ENCODE results near the gene AIG1. TPM values are rescaled to one million over a fixed set of nuclear protein-coding genes. Genes with fewer than 3 reads are reported as not detected.

The AIG1 gene
- total RNA-seq, 1 donor from 2014 or later, result 32.2 TPM

DNA sequence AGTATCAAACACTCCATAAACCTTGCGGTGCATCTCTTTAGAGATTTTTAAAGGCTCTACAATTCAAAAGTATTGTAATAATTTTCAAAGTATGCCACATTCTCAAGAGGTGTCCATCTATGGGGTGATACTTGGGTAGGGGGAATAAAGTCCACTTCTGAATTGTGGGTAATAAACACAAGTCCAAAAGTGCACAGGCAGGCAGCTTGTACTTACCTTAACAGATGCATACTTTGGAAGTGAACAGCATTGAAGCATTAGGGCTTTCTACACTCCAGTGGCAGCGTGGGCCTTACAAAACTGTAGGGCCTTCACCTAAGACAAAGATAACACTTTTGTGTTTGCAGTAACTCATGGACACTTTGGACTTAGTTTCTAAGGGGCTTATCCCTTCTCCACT lies 58.6 kb downstream of the AIG1 start:
- H3K4me1 Mint-ChIP-seq (ENCODE audit: low read depth), result peaks cover 6% of the 10 kb centered on the region
- H3K4me3 Mint-ChIP-seq (ENCODE audit: unreplicated experiment), result no peak overlapping the region
- H3K9me3 Mint-ChIP-seq (ENCODE audit: low read depth), result peaks cover 16% of the 10 kb centered on the region
- no peak for DNase-seq (ENCODE audit: low spot score)
- H3K27me3 Mint-ChIP-seq (ENCODE audit: low read depth), result no peaks in the 10 kb centered on the region
- no peak overlapping the region for H3K27ac Mint-ChIP-seq (ENCODE audit: unreplicated experiment)
- H3K36me3 Mint-ChIP-seq (ENCODE audit: low read depth), result peaks cover 12% of the 10 kb centered on the region
- TF ChIP-seq, protein P1, sequence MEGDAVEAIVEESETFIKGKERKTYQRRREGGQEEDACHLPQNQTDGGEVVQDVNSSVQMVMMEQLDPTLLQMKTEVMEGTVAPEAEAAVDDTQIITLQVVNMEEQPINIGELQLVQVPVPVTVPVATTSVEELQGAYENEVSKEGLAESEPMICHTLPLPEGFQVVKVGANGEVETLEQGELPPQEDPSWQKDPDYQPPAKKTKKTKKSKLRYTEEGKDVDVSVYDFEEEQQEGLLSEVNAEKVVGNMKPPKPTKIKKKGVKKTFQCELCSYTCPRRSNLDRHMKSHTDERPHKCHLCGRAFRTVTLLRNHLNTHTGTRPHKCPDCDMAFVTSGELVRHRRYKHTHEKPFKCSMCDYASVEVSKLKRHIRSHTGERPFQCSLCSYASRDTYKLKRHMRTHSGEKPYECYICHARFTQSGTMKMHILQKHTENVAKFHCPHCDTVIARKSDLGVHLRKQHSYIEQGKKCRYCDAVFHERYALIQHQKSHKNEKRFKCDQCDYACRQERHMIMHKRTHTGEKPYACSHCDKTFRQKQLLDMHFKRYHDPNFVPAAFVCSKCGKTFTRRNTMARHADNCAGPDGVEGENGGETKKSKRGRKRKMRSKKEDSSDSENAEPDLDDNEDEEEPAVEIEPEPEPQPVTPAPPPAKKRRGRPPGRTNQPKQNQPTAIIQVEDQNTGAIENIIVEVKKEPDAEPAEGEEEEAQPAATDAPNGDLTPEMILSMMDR (IDR thresholded peaks at IDR 0.05), result no peak

DNA sequence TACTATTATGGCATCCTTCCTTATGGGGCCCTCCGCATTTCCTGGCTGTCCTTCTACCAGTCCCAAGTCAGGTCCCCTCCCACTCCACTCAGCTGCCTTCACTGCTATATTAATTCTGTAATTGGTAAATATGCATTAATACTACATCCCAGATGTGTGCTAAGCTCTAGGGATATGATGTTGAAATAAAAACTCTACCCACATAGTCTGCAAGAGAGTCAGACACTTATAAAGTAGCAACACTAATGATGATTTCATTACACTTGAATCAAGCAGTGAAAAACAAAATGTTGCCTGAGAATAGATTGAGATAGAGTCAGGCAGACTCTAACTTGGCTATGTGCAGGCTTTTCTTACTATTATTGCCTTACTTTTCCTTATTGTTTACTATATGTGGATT lies 62.4 kb downstream of the AIG1 start:
- no peak for DNase-seq (ENCODE audit: low spot score)
- peaks cover 11% of the 10 kb centered on the region for H3K9me3 Mint-ChIP-seq (ENCODE audit: low read depth)
- H3K4me1 Mint-ChIP-seq (ENCODE audit: low read depth), result peaks cover 26% of the 10 kb centered on the region
- no peak overlapping the region for H3K27ac Mint-ChIP-seq (ENCODE audit: unreplicated experiment)
- TF ChIP-seq, protein P1 (IDR thresholded peaks at IDR 0.05), result no peak
- H3K36me3 Mint-ChIP-seq (ENCODE audit: low read depth), result peaks cover 7% of the 10 kb centered on the region
- H3K27me3 Mint-ChIP-seq (ENCODE audit: low read depth), result no peaks in the 10 kb centered on the region
- H3K4me3 Mint-ChIP-seq (ENCODE audit: unreplicated experiment), result no peak overlapping the region

DNA sequence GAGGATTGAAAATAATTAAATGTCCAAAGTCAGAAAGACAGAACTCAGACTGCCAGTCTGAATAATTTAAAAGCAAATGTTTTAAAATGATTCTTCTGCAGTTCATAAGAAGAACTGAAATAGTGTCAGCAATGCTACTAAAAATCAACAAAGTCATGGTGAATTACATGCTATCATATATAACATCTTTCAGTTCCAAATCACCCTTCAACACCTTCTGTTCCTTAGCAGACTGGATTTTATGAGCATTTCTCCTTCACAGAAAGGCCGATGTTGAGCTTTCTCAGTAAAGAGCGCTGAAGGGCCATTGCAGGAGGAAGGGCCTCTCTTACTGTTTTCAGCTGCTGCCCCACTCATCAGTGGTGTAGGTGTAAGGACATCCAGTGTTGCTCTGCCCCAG lies 63.3 kb downstream of the AIG1 start:
- Mint-ChIP-seq H3K4me1 (ENCODE audit: low read depth) (peaks cover 30% of the 10 kb centered on the region), H3K27ac (ENCODE audit: unreplicated experiment) (no peak overlapping the region), H3K36me3 (ENCODE audit: low read depth) (peaks cover 7% of the 10 kb centered on the region), H3K27me3 (ENCODE audit: low read depth) (no peaks in the 10 kb centered on the region), H3K4me3 (ENCODE audit: unreplicated experiment) (no peak overlapping the region), H3K9me3 (ENCODE audit: low read depth) (peaks cover 11% of the 10 kb centered on the region)
- no peak for DNase-seq (ENCODE audit: low spot score)
- TF ChIP-seq, protein P1 (IDR thresholded peaks at IDR 0.05), result no peak

DNA sequence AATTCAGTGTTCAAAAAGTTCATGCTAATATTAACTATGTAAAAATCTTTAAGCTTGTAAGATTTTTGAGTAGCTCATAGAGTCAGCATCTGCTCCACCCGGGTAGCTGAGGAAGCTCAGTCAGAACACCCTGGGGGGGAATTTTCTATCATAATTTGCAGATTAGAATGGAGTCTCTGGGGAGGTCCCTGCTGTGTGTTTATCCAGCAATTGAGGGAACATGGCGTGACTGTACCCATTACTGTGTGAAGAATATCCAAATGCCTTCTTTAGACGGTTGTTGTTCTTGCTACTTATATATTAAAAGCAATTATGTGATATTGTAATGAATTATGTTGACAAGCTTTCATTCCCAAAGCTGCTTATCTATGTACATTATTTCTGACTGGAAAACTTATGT lies 64.8 kb downstream of the AIG1 start:
- Mint-ChIP-seq H3K4me1 (ENCODE audit: low read depth) (peaks cover 30% of the 10 kb centered on the region), H3K4me3 (ENCODE audit: unreplicated experiment) (no peak overlapping the region), H3K36me3 (ENCODE audit: low read depth) (peaks cover 6% of the 10 kb centered on the region), H3K27ac (ENCODE audit: unreplicated experiment) (no peak overlapping the region), H3K27me3 (ENCODE audit: low read depth) (no peaks in the 10 kb centered on the region), H3K9me3 (ENCODE audit: low read depth) (peaks cover 8% of the 10 kb centered on the region)
- no peak for DNase-seq (ENCODE audit: low spot score)
- TF ChIP-seq, protein P1 (IDR thresholded peaks at IDR 0.05), result no peak

DNA sequence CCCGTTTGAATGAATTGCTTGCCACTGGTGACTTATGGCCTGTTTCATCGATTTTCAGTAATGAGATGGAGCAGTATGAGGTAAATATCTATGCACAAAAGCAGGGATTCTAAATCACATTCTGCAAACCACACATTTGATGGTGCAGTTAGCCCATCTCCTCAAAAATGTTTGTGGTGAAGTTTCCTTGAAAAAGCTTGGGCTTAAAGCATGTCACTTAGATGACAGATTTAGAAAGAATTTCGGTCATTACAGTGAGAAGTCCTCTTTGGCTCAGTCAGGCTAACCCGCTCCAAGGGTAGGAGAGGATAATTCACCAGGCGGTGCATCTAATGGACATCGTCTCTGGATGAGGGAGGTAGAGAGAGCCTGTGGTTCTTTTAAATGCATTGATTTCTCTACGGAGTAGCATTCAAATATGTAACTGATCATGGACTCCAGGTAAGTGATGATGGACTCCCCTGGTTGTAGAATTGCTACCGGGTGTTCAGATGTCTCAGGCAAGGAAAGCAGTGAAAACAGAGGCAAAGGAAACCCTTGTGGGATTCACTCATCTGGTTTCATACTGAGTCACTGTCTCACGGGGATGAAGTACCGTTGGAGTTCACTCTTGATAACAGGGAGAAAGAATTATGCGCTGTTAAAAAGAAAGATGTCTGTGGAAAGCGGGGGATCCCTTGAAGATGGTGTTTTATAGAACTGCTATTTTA lies 65.3 kb downstream of the AIG1 start:
- TF ChIP-seq, protein P1 (IDR thresholded peaks at IDR 0.05), result no peak
- H3K4me3 Mint-ChIP-seq (ENCODE audit: unreplicated experiment), result no peak overlapping the region
- no peaks in the 10 kb centered on the region for H3K27me3 Mint-ChIP-seq (ENCODE audit: low read depth)
- DNase-seq (ENCODE audit: low spot score), result no peak
- peaks cover 30% of the 10 kb centered on the region for H3K4me1 Mint-ChIP-seq (ENCODE audit: low read depth)
- peak overlapping the region; percentile 52 for H3K27ac Mint-ChIP-seq (ENCODE audit: unreplicated experiment)
- H3K36me3 Mint-ChIP-seq (ENCODE audit: low read depth), result peaks cover 10% of the 10 kb centered on the region
- H3K9me3 Mint-ChIP-seq (ENCODE audit: low read depth), result peaks cover 9% of the 10 kb centered on the region

All from chondrocyte (in vitro differentiated cells).